Activated CD8-positive, alpha-beta memory T cell treated with anti-CD3 and anti-CD28 coated beads, Interleukin-2, amount 50 U/mL, for 24 hours (primary cell): ENCODE data around the gene ARF6.
"Not testable (repeated sequence)": the region's sequence is repeated elsewhere in the genome, so short reads cannot be mapped to it uniquely, and the experiment has no call there.

Experiments used
- DNase-seq: peaks from one replicate; pipeline ENCODE4 v3.0.0-alpha.2; 2020; ENCODE audit errors: extremely low read depth

ARF6 gene

GRCh38 chr14:49892636-49893308 is at the start of gene ARF6:
Gene ARF6 (plus strand): TSS chr14:49893082. CDS start chr14:49893737, 655 bp downstream.
- peak; percentile 89 for DNase-seq

- DNase-seq = no peak
These were observed 43.6 kb upstream of the ARF6 start for GRCh38 chr14:49849213-49849847.

DNA sequence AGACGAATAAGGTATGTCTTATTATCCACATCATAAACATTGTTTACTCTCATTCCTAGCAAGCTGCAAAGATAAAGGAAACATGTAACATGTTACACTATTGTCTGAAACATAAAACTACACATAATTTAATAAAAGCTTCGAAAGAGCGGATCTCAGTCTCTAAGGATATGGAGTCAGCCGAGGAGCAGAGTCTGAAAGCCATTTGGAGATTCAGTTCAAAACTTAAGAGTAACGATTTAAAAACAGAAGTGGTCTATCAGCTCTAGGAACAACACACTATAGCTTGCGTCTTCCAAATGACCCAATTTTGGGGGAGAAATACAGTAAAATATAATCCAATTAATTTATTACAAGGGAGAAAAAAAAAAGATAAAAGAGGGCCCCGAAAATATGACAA is 41.1 kb upstream of the ARF6 start:
- no peak for DNase-seq

GRCh38 chr14:49852301-49853157 is 40.4 kb upstream of the ARF6 start, which contains the start of gene NEMF:
Gene NEMF (minus strand): TSS chr14:49852788. CDS start chr14:49852753, 35 bp downstream.
- peak; percentile 51 for DNase-seq

DNA sequence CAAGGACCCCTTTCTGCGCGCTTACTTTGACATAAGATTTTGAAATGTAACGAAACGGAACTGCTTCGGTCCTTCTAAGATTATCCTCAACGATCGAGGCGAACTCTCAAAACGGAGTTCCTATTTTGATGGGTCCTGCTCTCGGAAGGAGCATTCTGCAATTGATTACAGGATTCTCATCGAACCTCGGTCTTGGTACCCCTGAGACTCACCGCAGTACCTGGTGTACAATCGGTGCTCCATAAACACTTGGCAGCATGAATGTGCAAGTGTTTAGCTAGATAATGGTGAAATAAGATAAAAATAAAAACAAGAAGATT is 39.8 kb upstream of the ARF6 start:
- DNase-seq = no peak

GRCh38 chr14:49853572-49854375 is 39.1 kb upstream of the ARF6 start:
- no peak for DNase-seq

- DNase-seq = no peak
These were observed 35.4 kb upstream of the ARF6 start for GRCh38 chr14:49857427-49858003.

GRCh38 chr14:49858383-49858782 is 34.5 kb upstream of the ARF6 start:
- no peak for DNase-seq

- no peak for DNase-seq
These were observed 31.7 kb upstream of the ARF6 start for GRCh38 chr14:49860988-49861698.

DNA sequence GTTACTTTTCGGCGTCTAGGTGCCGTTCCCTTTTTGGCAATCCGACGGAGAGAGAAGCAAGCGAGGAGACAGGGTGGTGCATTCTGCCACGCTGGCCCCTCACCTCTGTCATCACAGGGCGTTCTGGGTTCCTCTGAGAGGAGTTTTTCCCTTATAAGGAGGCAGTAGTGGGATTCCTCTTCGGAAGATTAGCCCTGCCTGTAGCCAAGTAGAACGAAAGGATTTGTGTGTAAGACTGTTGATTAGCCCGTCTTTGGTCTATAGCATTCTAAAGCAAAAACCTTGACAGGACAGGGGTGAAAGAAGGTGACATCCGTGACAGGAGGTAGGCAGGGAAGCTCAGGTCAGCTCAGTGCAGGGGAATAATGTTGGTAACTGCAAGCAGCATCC is 31.2 kb upstream of the ARF6 start:
- no peak for DNase-seq

- DNase-seq = peak; percentile 65
These were observed 30.7 kb upstream of the ARF6 start for GRCh38 chr14:49862089-49862673.

- no peak for DNase-seq
These were observed 29.2 kb upstream of the ARF6 start for GRCh38 chr14:49863487-49864281.

GRCh38 chr14:49865431-49865859 is 27.4 kb upstream of the ARF6 start:
- peak; percentile 53 for DNase-seq

- DNase-seq = peak; percentile 94
These were observed 24.8 kb upstream of the ARF6 start for GRCh38 chr14:49867831-49868719.

DNA sequence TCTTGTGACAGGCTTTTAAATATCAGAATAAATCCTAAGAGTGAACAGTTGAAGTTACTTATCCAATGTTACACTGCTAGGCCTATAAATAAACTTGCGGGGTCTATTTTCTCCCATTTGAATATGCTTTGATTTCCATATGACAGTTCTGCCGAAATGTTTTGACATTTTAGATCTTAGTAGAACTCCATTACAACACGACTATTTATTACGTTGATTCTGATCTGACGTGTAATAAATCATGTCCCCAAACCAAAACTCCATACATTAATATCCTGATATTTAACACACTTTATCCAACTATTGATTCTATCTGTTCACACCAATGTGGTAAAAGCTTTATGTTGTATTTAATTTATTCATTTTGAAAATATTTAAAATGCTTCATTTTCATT is 24.2 kb upstream of the ARF6 start:
- DNase-seq = no peak

- DNase-seq = no peak
These were observed 22.0 kb upstream of the ARF6 start for GRCh38 chr14:49870908-49871307.

GRCh38 chr14:49873548-49873947 is 19.3 kb upstream of the ARF6 start:
- DNase-seq = not testable (repeated sequence)

GRCh38 chr14:49875640-49876198 is 17.2 kb upstream of the ARF6 start:
- DNase-seq = no peak
